NCI-H2196 (cell line): ENCODE data around the gene MYLK.

Experiments
- DNase-seq: peaks from one replicate; lab custom pipeline; 2025; ENCODE audit not compliant: unreplicated experiment; lab: John Stamatoyannopoulos, UW

MYLK gene

DNA sequence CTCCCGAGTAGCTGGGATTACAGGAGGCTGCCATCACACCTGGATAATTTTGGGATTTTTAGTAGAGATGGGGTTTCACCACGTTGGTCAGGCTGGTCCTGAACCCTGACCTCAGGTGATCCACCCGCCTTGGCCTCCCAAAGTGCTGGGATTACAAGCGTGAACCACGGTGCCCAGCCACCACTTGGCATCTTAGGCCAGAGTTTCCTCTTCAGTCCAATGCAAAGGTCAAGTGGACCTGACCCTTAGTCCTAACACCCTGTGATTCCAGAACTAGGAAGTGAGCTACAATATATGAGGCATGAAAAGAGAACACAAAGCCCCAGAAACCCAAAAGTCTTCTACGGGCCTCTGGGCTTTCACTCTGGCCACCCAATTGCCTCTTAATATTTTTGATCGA lies 5.3 kb downstream of the MYLK start:
- DNase-seq, result no peak

DNA sequence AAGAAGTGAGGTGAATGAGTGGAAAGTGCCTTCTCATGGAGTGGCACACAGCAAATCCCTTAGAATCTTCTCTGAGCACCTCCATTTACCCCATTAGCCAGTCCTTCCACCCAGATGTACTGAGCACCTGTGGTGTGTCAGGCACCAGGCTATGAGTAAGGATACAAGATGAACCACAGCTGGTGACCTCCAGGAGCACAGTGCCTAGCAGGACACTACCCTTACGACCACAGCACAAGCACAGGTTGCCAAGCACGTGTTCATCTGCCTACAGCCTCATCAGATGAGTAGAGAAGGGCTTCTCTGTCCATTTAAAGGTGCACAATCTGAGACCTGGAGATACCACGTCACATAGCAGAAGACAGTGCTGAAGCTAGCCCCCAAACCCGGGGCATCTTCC lies 6.2 kb downstream of the MYLK start:
- DNase-seq, result no peak

DNA sequence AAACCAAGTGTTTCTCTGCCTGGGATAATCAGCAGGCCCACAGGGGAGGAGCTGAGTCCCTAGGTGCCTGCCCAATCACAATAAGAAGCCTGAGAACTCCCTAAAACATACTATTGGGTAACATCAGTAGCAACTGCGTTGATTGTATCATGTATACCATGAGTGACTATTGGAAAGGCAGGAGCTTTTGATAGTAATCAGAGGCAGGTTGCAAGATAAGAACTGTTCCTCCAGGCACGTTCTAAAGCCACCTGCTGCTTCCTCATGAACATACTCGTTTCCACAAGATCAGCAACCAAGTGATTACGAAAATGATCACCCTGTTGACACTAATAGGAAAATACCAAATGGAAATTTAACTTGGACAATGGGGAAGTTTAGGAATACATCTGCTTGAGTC lies 6.7 kb downstream of the MYLK start:
- DNase-seq, result no peak

DNA sequence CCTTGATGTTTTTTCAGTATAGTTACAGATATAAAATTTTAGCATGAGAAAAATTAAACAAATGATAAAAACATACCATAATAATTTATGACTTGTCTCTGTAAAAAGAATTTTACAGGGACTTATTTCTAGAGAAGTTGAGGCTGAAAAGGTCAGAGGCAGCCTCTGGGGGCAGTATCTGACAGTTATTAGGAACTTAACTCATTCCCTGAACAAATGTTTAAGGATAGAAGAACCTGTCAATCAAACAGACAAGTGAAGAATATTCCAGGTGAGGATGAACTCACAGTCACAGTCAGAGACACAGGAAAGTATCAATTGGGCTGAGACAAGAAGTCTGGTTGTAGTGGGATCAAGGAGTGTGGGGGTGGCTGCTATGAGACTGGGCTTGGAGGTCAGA lies 7.3 kb downstream of the MYLK start:
- DNase-seq, result no peak

DNA sequence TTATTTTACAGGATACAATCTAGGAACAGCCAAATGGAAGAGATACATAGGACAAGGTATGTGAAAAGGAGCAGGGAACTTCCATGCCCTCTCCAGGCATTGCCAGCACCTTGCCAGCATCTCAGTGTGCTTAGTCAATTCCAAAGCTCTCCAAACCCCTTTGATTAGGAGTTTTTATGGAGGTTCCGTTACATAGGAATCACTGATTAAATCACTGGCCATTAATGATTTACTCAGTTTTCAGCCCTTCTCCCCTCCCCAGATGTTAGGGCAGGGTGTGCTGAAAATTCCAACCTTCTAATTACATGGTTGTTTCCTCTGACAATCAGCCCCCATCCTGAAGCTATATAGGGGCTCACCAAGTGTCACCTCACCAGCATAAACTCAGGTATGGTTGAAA lies 11.5 kb downstream of the MYLK start:
- no peak for DNase-seq

DNA sequence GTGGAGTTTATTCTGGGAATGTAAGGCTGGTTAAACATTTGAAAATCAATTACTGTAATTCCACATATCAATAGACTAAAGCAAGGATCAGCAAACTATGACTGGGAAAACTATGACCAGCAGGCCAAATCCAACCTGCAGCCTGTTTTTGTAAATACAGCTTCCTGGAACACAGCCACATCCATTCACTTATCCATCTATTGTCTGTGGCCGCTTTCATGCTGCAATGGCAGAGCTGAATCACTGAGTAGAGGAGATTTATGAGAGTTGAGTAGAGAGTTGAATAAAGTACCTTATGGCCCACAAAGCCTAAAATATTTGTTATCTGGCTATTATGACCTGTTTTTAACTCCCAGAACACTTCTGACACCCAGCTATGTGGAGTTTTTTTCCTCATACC lies 12.2 kb downstream of the MYLK start:
- DNase-seq, result peak; percentile 64

DNA sequence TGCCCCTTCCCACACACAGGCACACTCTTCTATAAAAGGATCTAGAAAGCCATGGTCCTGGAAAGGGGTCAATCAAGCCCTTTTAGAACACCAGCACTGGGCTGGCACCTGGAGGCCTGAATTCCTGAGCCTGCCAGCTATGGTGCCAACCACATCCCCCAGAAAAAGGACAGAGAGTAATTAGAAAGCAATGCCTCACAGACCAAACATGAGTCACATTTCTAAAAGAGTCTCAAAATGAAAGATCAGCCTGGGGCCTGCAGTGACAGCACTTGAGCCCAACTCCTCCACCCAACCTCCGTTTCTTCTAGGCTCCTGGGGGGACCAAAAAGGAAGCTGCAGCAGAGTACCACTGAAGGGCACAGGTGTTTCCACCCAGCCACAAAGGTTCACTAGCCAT lies 14.1 kb downstream of the MYLK start:
- DNase-seq, result no peak

DNA sequence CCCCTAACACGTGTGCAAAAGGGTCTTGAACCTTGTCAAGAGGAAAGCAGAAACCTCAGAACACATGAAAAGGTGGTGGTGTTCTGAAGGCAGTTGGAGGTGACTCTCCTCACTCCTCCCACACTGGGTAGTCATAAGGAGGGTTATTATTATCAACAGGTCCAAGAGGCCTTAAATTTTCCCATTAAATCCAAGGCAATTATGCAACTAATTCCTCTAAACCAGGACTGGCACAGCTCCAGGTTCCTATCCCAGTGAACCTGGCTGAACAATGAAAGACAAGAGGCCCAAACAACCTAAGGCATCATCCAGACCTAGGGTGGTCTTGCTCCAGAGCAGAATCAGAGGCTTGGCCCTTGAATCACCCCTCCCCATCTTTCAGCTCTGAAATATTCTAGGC lies 15.0 kb downstream of the MYLK start:
- no peak for DNase-seq

DNA sequence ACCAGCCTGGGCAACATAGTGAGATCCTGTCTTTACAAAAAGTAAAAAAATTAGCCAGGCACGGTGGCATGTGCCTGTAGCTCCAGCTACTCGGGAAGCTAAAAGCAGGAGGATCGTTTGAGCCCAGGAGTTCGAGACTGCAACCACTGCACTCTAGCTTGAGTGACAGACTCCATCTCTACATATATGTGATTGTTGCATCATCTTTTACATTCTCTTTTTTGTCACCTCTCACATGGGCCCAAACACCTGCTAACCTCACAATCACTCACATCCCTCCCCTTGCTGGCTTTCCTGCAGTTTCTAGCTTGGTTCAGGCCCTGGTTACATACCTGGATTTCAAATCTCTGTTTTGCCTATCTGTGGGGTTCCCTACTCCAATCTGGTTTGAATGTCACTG lies 19.4 kb downstream of the MYLK start:
- no peak for DNase-seq

DNA sequence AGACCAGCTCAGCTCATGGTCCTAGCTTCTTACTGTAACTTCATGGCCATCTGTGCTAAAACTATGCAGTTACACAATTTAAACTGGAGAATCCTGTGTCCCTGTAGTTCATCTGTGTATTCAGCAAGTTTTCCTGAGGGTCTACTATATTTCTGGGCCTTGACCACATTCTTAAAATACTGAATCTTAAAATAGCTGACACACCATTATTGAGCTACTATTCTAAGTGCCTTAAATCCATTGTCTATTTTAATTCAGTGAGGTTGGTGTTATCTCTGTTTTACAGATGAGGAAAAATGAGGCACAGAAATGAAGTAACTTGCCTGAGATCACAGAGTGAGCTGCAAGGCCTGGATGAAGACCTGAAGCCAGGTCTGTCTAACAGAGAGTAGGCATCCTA lies 22.0 kb downstream of the MYLK start:
- no peak for DNase-seq

DNA sequence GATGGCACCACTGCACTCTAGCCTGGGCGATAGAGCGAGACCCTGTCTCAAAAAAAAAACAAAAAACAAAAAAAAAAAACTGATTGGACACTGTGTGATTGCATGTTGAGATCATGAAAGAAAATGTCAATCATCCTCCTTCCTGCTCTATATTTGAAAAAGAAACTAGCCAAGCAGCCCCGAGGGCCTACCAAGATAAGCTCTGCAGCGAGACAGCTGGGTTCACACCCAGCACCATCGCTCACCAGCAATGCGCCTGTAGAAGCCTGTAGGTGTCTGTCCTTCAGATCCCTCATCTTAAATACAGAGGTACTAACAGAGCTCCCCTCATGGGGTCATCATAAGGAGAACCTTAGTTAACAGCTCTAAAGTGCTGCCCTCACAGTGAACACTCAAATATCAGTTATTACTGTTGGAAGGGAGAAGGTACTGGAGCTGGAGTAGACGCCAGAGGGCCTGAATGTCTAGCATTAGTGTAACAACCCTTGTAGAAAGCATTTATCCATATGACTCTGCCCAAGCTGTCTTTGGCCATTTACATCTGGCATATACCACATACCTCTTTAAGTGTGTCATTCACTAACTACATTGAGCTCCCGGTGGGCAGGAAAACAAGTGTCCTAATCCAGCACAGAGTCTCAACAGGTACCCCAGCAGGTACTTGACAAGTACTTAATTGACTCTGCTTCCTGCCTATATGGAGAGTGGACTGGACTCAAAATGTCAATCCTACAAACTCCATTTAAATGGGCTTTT lies 22.9 kb downstream of the MYLK start:
- no peak for DNase-seq

DNA sequence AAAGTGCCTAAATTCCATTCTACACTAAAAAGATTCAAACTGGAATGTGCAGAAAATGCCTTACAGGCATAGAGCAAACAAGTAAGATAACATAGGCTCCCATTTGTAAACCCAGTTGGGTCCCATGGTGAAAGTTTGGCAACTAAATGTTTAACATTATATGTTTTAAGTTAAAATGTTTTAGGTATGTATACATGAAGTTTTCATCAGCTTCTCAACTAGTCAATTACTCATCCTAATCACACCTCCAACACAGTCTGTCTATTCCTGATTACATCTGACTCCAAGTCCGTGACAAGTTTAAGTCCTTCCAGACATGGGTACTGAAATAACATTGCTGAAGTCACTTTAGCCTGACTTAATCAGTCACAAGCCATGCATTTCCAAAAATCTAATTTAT lies 25.0 kb downstream of the MYLK start:
- no peak for DNase-seq

DNA sequence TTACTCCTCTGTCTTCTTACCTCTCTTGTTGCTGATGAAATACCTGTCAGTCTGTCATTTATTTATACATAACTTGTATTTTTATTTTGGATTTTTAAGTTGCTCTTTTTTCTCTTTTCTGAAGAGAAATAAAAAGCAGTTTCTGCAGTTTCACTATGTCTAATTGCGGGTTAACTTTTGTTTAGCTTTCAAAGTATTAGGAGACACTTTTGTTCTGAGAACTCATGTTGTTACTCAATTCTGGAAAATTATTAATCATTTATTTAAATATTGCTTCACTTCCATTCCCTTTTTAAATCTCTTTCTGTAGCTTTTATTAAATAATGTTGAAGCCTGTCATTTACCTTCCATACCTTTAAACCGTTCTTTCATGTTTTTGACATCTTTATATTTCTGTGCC lies 29.2 kb downstream of the MYLK start:
- DNase-seq, result no peak

DNA sequence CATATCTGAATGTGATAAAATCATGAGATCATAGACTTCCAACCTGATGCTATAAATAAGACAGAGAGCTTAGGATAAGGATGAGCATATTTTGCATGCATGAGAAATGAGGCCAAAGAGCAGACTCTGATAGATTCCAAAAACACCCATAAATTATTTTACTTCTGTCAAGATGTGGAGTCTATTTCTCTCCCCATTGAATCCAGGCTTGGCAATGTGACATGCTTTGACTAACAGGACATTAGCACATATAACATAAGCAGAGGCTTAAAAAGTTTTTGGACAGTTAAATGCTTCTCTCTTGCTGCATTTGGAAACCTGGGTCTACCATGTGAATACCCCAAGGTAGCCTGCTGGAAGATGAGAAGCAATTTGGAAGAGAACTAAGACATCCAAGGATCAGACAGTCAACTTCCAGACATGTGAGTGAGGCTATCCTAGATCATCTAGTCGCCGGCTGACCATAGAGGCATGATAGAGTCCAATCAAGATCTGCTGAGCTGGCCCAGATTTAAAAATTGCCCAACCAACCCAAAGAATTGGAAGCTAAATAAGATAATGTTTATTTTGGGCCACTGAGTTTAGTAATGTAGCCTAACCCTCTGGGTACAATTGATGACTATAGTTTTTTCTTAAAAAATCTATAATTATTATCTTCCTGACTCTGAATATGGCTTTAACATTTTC lies 30.3 kb downstream of the MYLK start:
- no peak for DNase-seq

DNA sequence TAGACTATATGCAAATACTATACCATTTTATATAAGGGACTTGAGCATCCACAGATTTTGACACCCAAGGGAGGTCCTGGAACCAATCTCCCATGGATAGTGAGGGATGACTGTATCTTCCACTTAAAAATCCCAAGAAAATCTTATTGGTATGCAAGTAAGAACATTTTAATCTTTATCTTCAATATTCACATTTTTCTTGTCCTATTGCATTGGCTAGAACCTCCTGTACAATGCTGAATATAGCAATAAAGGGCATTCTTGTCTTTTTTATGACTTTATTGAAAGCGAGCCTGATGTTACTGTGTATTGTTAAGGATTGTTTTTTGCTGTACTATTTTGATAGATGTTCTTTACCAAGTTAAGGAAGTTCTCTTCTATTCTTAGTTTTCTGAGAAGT lies 36.9 kb downstream of the MYLK start:
- DNase-seq, result no peak

DNA sequence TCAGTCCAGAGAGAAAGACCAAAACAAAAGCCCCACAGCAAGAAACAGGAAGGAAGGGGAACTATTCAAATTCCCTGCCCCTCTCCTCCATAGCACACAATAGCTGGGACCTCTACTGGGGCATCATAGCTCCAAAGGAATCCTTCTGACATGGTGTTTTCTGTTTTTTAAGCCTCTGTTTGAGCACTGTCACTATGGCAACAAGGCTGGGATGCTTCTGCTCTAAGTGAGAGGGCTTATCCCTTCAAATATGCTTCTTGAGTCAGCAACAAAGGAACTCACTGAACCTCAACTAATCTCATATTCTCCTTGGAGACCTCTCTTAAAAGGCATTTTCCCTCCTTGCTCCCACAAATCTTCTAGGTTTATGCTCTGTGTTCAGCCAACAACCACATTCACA lies 40.5 kb downstream of the MYLK start:
- DNase-seq, result no peak

DNA sequence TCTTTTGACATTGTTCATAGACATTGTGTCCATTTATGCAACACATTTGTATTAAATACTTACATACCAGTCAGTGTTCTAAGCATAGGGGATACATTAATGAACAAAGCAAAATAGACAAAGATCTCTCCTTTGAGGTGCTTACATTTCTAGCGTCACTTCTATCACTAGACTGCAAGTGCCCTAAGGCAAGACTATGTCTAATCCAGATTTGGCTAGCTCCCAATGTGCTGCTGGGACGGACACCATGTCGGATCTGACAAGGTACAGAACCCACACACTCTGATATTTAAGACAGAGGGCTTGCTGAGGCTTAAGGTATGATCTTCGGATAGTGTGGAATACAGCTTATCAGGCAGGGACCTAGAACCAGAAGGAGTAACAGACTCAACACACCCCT lies 41.4 kb downstream of the MYLK start:
- DNase-seq, result no peak

DNA sequence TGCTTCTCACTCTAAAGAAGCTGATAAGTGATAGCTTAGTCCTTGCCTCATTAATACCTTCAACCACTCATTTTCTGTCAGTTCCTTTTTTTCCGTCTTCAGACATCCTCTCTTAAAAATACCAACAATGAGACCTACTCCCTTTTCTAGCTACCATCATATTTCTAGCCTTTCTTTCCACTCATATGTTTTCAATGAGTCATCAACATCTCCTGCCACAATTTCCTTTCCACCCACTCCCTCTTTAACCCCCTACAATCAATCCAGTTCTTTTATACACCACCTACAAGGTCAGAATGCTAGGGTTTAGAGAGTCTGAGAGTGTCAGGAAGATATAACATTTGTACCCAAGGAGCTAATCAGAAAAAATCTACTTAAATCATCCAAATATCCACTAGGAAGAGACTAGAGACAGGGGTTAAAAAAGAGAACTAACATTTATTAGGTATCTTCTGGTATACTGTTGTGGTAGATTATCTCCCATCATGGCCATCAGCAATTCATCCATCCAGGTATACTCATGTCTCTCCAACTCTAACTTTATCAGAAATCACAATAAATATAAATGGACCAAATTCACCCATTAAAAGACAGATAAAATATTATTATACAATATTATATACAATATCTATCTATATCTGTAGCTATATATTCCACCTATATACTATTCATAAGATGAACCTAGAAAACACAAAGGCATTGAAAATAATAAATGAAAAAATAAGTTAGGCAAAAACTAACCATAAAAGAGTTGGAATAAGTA lies 42.5 kb downstream of the MYLK start:
- DNase-seq, result no peak

DNA sequence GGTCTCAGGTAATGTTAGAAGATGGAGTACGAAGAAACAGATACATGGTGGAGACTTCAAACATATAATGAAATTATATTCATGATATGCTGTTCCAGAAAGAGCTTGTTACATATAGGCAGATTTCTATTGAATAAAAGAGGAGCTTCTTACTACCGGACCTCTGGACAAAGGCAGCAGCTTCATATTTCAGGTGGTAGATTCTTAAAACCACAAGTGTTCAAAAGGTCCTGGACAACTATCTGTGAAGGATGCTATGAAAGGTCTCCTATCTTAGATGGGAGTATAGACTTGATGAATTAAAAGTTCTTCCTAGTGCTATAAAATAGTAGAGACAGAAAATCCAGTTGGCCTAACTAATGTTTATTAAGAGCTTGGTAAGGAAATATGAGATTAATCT lies 43.2 kb downstream of the MYLK start:
- no peak for DNase-seq

DNA sequence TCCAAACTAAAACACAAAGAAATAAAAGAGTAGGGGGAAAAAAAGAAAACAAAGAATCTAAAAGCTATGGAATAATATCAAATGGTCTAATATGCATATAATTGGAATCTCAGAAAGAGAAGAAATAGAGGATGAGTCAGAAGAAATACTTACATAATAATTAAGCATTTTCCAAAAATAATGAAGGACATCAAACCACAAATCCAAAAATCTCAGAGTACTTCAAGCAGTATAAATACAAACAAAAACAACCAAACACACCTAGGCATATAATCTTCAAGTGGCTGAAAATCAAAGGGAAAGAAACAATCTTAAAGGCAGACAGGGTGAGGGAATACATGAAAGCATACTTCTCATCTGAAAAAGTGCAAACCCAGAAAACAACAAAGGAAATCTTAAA lies 46.3 kb downstream of the MYLK start:
- no peak for DNase-seq

DNA sequence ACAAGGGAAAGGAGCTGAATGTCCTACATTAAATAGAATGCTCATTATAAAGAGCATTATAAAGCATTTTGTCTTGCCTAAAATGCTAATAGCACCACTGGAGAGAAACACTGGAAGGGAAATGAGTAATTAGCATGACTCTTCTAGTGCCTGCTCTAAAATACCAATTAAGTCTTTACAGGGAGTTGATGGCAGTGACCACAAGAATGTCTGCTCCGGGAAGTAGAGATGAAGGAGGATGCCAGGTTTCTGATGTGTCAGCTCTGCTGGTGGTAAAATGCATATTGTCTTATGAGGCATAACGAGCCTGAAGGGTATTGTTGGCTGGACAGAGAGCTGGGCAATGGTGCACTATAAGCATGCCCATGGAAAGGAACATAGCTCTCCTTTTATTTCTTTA lies 49.5 kb downstream of the MYLK start:
- DNase-seq, result no peak

DNA sequence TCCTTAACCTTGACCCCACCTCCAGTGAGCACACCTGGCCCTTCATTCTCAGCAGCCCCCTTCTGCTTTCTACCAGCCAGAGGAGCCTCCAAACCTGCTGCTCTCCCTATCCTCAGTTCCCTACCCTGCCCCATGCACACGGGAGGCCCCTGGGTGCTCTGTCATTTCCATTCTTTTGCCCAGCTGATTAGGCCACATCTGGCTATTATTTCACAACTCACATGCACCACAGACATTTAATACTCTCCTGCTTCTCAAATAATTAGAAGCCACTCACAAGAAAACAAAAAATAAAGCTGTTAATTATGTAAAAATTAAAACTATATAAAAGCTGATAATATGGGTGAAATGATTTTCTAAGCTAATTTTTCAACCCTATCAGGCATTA lies 50.7 kb downstream of the MYLK start:
- no peak for DNase-seq
